HG03045 (cell line): ENCODE data around the gene ORMDL3.
"Not testable (repeated sequence)": the region's sequence is repeated elsewhere in the genome, so short reads cannot be mapped to it uniquely, and the experiment has no call there.

Experiments
- ATAC-seq: cut with Tn5 transposase; IDR thresholded peaks from one replicate; pipeline ENCODE4 v1.9.1; 2021; ENCODE audit warnings: mild to moderate bottlenecking, moderate library complexity; ENCODE audit not compliant: unreplicated experiment

ORMDL3 gene

GRCh38 chr17:39950871-39951348 is 23.5 kb upstream of the ORMDL3 start:
- ATAC-seq: no peak

DNA sequence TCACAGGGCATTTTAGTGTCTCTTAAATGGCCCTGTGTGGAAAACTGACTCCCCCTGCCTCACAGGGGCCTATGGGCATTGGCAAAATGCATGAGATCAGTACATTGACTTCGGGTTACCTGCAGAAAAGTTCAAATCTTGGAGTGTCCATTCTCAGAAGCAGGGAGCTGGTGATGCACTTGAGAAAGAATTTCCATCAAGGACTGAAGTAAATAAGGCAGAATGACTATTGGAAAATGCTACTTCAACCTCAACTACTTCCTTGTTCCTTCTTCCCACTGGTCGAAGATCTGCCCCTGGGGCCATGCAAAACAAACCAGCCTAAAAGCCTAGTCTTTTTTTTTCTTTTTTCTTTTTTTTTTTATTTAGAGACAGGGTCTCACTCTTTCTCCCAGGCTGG is 21.6 kb upstream of the ORMDL3 start:
- ATAC-seq: no peak

GRCh38 chr17:39948489-39948828 is 21.1 kb upstream of the ORMDL3 start:
- ATAC-seq: not testable (repeated sequence)

DNA sequence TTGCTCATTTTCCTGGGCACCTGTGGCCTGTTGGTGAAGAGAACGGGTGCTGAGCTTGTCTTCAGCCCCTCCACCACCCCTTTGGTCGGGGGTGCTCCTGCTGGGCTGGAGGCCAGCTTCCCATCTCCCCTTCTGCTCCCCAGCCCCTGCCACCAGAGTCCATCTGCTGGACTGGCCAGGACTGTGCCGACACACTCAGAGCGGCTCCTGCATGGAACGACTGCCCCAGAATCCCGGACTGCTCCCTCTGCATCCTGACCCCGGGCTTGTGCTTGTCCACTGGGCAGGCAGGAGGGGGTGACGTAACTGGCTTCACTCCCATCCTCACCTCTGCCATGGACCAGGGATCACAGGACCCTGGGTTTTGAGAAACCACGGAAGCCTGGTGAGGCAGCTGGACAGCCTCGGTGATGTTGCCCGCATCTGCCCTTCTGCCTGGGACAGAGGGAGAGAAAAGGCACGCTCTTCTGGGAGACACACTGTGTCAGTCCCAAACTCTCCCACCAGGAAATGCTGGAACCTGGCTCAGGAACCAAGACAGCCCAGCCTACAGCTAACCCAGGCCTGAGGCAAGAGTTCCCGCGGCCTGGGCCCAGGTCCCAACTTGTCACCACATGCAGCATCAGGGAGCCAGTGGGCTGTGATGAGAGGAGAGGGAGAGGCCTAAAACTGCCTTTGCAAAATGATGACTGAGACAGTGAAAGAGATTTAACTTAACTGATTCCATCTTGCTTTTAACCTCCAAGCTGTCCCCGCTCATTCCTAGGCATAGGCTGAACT is 19.3 kb upstream of the ORMDL3 start:
- no peak for ATAC-seq

DNA sequence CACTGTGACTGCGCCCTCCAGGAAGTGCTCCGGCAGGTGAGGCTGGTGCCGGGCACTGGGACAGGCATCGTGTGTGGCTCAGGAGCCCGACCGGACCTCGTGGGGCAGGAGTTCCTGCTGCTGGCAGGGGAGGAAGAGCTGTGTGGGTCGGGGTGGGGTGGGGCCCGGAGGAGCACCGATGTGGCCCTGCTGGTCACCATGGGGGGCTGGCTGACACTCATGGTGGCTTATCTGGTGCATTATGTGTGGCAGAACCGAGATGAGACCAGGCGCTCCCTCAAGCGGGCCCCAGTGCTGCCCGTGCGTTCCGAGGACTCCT is 17.0 kb upstream of the ORMDL3 start:
- ATAC-seq: no peak

DNA sequence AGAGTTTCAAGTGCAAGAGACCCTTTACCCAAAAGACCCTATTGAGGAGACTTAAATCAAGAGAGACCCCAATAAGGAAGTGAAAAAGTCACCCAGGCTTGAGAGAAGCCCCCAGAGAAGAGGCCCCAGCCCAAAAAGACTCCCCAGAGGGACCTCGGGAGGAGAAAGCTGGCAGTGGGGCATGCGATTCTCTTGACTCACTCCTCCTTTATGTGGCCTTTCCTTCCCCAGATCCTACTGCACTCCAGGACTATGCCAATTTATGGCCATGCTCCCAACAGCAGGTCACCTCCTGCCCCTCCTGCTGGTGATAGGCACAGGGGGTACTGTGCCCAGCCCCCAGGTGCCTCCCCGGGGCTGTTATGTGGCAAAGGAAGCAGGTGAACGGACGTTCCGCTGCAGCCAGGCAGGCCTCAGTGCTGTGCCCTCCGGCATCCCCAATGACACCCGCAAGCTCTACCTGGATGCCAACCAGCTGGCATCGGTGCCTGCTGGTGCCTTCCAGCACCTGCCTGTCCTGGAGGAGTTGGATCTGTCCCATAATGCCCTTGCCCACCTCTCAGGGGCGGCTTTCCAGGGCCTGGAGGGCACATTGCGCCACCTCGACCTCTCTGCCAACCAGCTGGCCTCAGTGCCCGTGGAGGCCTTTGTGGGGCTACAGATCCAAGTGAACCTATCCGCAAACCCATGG is 16.4 kb upstream of the ORMDL3 start:
- no peak for ATAC-seq

DNA sequence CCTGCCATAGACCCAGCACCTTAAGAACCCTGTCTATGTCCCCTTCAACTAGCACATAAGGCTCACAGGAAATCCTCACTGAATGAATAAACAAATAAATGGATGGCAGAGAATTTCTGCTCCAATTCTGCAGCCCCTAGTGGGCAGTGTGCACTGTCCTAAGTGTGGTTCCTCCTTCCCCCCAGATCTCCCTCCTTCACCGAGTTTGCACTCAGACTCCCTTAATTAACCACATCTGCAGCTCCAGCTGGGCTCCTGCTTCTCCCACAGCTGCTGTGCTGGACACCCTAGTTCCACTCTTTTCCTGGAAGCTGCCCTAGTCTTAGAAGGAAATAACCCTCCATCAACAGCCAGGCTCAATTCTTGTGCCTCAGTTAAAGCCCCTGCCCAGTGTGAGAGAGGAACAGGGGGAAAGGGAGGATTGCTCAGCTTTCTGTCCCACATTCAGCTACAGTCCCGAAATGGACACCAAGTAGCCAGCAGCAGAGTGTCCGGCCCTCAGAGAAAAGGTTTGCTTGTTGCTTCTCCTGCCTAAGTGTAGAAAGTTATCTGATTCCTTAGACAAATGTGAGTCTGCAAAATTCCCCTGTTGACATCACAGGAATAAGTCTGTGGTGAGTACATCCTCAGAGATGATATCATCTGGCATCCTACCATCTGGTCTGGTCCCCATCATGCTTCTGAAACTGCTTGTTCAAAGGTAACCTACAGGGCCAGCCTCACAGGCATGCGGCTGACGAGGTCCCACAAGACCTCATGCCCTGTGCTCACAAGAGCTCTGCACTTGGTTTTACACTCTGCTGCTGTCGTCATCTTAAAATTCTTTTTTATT is 12.4 kb upstream of the ORMDL3 start:
- no peak for ATAC-seq

DNA sequence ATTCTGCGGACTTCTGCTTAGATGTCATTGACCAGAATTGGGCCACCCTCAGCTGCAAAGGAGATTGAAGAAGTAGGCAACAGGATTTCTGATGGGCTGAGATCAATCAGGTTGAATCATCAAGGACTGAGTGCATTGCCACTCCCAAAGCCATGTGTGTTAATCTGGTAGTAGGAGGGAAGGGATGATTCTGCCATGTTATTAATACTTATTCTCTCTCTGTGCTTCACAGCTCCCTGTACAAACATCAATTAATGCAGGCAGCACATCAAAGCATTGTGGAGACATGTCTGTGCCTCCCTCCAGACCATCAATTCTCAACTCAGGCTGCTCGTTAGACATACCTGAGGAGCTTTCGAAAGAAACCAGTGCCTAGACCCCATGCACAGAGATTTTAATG is 11.7 kb upstream of the ORMDL3 start:
- ATAC-seq: no peak

DNA sequence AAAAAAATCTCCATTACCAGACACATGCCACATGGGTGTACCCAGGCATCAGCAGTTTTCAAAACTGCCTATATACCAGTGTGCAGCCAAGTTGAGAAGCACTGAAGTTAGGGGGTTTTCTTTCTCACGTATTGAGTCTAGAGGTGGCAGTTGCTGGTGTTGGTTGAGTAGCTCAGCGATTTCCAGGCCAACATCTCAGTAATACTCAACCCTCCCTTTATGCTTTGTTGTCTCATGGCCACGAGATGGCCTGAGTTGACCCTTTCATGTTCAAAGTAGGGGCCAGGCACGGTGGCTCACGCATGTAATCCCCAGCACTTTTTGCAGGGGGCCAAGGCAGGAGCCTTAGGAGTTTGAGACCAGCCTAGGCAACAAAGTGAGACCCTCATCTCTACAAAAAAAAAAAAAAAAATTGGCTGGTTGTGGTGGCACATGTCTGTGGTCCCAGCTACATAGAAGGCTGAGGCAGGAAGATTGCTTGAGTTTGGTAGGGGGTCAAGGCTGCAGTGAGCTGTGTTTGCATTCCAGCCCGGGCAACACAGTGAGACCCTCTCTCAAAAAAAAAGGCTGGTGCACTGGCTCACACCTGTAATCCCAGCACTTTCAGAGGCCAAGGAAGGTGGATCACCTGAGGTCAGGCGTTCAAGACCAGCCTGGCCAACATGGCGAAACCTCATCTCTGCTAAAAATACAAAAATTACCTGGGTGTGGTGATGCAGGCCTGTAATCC is 10.9 kb upstream of the ORMDL3 start:
- ATAC-seq: no peak

- ATAC-seq: no peak
Measured at GRCh38 chr17:39937447-39937846, 10.0 kb upstream of the ORMDL3 start.

GRCh38 chr17:39935909-39936308 is 8.5 kb upstream of the ORMDL3 start:
- ATAC-seq: no peak

DNA sequence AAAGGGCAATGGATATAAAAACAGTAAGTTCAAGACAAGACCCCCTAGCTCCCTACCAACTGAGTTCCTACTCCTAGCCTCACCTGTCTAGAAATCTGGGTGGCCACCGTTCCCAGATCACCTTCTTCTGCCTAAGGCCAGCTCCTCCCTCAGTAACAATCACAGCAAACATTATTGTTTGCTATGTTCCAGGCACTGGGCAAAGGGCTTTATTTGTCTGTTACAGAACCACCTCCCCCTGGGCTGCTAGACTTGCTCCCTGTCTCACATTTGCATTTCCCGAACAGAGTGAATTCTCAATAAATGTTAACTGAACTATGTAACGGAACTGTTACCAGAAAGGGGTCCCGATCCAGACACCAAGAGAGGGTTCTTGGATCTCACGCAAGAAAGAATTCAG is 6.9 kb upstream of the ORMDL3 start:
- ATAC-seq: no peak

GRCh38 chr17:39933912-39934311 is 6.5 kb upstream of the ORMDL3 start:
- ATAC-seq: no peak

DNA sequence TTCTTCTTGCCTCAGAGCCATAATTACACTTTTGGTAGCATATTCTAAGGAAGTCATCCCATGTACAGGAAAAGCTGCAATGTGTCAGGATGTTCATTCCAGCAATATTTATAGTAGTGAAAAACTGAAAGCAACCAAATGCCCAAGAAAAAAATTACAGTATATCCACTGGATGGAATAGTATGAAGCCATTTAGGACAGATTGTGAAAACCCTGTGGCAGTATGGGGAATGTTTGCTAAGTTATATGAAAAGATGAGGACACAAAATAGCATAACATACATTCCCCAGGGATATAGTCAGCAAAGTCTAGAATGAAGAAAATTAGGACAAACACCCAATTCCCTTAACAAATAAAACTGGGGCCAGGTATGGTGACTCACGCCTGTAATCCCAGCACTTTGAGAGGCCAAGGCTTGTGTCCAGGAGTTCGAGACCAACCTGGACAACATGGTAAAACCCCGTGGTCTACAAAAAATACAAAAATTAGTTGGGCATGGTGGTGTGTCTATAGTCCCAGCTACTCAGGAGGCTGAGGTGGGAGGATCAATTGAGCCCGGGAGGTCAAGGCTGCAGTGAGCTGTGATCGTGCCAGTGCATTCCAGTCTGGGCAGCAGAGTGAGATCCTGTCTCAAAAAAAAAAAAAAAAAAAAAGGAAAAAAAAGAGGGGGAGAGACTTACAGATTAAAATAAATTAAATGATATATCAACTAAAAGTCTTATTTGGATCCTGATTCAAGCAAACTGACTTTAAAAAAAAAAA is 2.4 kb upstream of the ORMDL3 start:
- no peak for ATAC-seq

DNA sequence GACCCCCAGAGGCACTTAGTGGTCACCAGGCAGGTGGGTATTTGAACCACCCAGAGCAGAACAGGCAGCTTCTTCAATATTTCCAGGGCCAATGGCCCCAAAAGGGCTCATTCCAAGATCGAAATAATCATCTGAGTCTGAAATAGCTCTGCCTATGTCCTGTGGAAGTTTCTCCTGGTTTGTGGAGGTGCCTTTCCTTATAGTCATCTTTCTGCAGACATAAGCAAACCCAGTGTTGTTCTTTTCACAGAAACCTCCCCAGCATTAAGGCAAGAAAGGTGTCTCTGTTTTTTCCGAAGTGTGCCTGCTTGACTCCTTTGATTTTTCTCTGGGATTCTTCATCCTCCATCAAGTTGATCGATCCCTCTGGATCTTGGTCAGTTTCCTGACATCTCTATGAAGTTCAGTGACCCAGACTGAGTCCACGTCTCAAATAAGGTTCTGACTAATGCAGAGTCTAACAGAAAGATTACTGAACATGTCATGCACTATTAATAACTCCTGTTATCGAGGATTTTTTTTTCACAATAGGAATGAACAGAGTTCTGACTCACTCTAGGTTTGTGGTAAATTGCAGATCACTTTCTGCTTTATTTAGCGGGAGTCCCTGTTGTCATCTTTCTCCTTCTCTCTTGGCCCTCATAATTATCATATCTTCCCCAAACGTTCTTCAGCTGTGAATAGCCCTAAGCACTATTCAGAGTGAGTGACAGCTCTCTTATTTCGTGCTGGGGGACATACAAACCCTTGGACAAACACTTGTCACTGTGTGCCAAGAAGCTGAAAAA is 1.7 kb upstream of the ORMDL3 start:
- ATAC-seq: no peak

DNA sequence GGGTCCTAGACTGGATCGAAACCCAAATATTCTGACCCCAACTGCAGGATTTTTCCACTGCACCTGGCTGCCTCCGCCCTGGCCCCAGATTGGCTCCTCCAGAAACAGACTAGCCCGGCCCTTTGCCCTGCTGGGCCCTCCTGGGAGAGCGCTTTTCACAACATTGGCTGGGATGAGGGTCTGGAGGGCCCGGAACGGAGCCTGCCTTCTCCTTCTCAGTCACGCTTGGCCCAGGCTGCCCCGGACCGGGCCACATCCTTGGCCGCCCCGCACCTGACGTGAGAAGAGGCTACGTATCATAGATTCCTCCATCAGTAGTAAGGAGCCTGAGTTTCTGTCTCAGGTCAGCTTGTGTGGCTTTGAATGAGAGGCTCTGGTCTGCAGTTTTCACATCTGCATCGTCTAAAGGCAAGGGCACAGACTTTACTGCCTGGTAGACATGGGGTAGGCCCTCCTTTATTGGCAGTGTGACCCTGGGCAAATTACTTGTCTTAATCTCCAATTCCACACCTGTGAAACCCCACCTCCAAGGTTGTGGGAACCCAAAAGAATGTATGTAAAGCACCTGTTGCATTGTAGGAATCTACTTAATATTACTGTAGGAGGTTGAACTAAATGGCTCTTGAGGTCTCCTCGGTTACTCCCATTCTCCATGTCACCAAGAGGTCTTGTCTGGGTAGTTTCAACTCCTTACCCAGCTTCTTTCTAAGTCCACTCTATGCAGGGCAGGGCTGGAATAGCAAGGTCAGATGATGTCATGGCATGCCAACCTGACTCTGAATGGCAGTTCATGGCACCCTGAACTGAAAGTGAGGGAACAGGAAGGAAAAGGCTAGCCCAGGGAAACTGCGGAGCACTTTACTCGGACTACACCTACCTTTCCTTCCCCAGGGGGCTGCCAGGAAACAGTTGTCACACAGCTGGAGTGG is 792 bp upstream of the ORMDL3 start:
- ATAC-seq: peak; percentile 14

- ATAC-seq: peak; percentile 22
Measured at GRCh38 chr17:39926588-39927100, 757 bp downstream of the ORMDL3 start.

DNA sequence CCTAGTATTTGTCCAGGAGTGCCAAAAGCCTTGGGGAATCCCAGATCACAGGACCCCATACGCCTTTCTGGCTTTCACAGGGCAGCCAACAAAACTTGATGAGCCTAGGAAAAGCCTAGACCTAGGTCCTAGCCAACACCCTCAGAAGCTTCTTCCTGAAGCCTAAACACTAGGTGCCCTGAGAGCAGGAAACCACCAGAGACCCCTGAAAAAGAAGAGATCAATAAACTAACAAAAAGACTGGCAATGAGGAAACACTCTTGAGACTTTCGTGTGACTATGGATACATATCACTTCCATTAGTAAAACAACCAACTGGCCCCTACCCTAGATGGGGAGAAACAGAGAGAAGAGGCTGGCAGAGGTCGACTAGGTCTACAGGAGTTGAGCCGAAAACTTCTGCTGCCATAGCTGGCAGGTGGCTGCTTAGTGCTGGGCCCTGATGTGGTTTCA is 1.2 kb downstream of the ORMDL3 start:
- ATAC-seq: no peak
